ENCODE results near the gene XIRP2.
"Not testable (repeated sequence)": the region's sequence is repeated elsewhere in the genome, so short reads cannot be mapped to it uniquely, and the experiment has no call there.

The XIRP2 gene

DNA sequence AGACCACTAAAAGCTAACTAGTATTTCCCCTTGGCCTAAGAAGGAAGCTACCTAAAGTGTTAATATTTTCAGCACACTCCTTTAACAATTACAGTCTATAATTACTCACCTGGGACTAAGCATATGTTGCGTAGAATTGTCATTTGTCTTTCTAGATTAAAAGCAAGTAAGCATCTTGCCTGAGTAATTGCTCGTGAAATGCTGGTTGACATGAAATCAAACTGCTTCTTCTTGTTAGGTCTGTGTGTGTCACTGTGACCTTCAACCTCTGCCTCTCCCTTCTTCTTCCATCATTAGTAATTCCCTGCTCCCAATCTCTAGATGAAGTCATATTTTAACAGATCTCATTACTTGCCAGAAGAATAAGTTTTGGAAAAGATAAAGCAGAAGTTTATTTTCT is 212.2 kb downstream of the XIRP2 start:
- Histone ChIP-seq H3K4me3 (replicated peaks; ENCODE audit: low read depth, low read length) (no peak overlapping the region), H3K36me3 (ENCODE audit: control insufficient read depth, insufficient read depth, low read length) (no peaks in the 10 kb centered on the region), H3K27me3 (replicated peaks; ENCODE audit: control insufficient read depth, insufficient read depth, low read length) (no peaks in the 10 kb centered on the region)
- no peak for TF ChIP-seq CTCF (IDR thresholded peaks at IDR 0.05; ENCODE audit: insufficient read depth, low read length, poor library complexity, severe bottlenecking)
- no peak for DNase-seq (ENCODE audit: extremely low read depth, insufficient read length)

- no peak for DNase-seq (ENCODE audit: extremely low read depth, insufficient read length)
These were observed 214.9 kb downstream of the XIRP2 start for GRCh38 chr2:167103028-167103756.

GRCh38 chr2:167103757-167104133 is 215.5 kb downstream of the XIRP2 start:
- Histone ChIP-seq H3K36me3 (ENCODE audit: control insufficient read depth, insufficient read depth, low read length) (no peaks in the 10 kb centered on the region), H3K4me3 (replicated peaks; ENCODE audit: low read depth, low read length) (no peak overlapping the region), H3K27me3 (replicated peaks; ENCODE audit: control insufficient read depth, insufficient read depth, low read length) (no peaks in the 10 kb centered on the region)
- no peak for TF ChIP-seq CTCF (IDR thresholded peaks at IDR 0.05; ENCODE audit: insufficient read depth, low read length, poor library complexity, severe bottlenecking)
- no peak for DNase-seq (ENCODE audit: extremely low read depth, insufficient read length)

More at GRCh38 chr2:167103028-167103756, 214.9 kb downstream of the XIRP2 start:
- Histone ChIP-seq H3K4me3 (replicated peaks; ENCODE audit: low read depth, low read length) (no peak overlapping the region), H3K27me3 (replicated peaks; ENCODE audit: control insufficient read depth, insufficient read depth, low read length) (no peaks in the 10 kb centered on the region), H3K36me3 (ENCODE audit: control insufficient read depth, insufficient read depth, low read length) (no peaks in the 10 kb centered on the region)
- TF ChIP-seq CTCF (IDR thresholded peaks at IDR 0.05; ENCODE audit: insufficient read depth, low read length, poor library complexity, severe bottlenecking) = no peak

- no peaks in the 10 kb centered on the region for H3K27me3 ChIP-seq (replicated peaks; ENCODE audit: control insufficient read depth, insufficient read depth, low read length)
- TF ChIP-seq CTCF (IDR thresholded peaks at IDR 0.05; ENCODE audit: insufficient read depth, low read length, poor library complexity, severe bottlenecking) = no peak
- no peaks in the 10 kb centered on the region for H3K36me3 ChIP-seq (ENCODE audit: control insufficient read depth, insufficient read depth, low read length)
- no peak overlapping the region for H3K4me3 ChIP-seq (replicated peaks; ENCODE audit: low read depth, low read length)
- no peak for DNase-seq (ENCODE audit: extremely low read depth, insufficient read length)
These were observed 216.4 kb downstream of the XIRP2 start for GRCh38 chr2:167104691-167105090.

DNA sequence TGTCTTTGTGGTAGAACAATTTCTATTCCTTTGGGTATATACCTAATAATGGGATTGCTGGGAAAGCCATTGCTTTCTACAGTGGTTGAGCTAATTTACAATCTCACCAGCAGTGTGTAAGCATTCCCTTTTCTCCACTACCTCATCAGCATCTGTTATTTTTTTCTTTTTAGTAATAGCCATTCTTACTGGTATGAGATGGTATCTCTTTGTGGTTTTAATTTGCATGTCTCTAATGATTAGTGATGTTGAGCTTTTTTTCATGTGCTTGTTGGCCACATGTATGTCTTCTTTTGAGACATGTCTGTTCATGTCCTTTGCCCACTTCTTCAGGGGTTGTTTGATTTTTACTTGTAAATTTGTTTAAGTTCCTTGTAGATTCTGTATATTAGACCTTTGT is 221.4 kb downstream of the XIRP2 start:
- H3K36me3 ChIP-seq (ENCODE audit: control insufficient read depth, insufficient read depth, low read length); H3K4me3 ChIP-seq (replicated peaks; ENCODE audit: low read depth, low read length); H3K27me3 ChIP-seq (replicated peaks; ENCODE audit: control insufficient read depth, insufficient read depth, low read length); DNase-seq (ENCODE audit: extremely low read depth, insufficient read length): not testable (repeated sequence)

DNA sequence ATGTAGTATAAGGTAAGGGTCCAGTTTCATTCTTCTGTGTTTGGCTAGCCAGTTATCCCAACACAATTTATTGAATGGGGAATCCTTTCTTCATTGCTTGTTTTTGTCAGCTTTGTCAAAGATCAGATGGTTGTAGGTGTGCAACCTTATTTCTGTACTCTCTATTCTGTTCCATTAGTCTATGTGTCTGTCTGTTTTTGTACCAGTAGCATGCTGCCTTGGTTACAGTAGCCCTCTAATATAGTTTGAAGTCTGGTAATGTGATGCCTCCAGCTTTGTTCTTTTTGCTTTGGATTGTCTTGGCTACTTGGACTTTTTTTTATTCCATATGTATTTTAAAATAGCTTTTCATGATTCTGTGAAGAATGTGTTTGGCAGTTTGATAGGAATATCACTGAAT is 222.1 kb downstream of the XIRP2 start:
- no peak for TF ChIP-seq CTCF (IDR thresholded peaks at IDR 0.05; ENCODE audit: insufficient read depth, low read length, poor library complexity, severe bottlenecking)
- no peak for DNase-seq (ENCODE audit: extremely low read depth, insufficient read length)
- no peaks in the 10 kb centered on the region for H3K36me3 ChIP-seq (ENCODE audit: control insufficient read depth, insufficient read depth, low read length)
- no peaks in the 10 kb centered on the region for H3K27me3 ChIP-seq (replicated peaks; ENCODE audit: control insufficient read depth, insufficient read depth, low read length)
- H3K4me3 ChIP-seq (replicated peaks; ENCODE audit: low read depth, low read length) = no peak overlapping the region
